MM.1S (cell line): ENCODE results near the gene BSG.

ENCODE experiments used
- DNase-seq: peaks from one replicate; pipeline ENCODE4 v3.0.0-alpha.2; 2015
- H2AFZ ChIP-seq: fragments of 300-600 bp; sonication (generic); 2 replicates; pipeline ENCODE4 v1.6.0; 2016; ENCODE audit warnings: antibody characterized with exemption, low read length
- H3F3A ChIP-seq: fragments of 300-600 bp; sonication (generic); 2 replicates; pipeline ENCODE4 v1.6.1; 2016; ENCODE audit warnings: mild to moderate bottlenecking, antibody characterized with exemption, low read length, moderate library complexity, mixed read lengths; ENCODE audit not compliant: insufficient read depth
- H3K27ac ChIP-seq: fragments of 300-600 bp; sonication (generic); 2 replicates; pipeline ENCODE4 v1.5.1; 2016; ENCODE audit warnings: mild to moderate bottlenecking, low read length
- H3K27me3 ChIP-seq: fragments of 300-600 bp; sonication (generic); replicated peaks from 2 replicates; pipeline ENCODE4 v1.6.0; 2016; ENCODE audit warnings: low read length; ENCODE audit not compliant: insufficient read depth
- H3K36me3 ChIP-seq: fragments of 300-600 bp; sonication (generic); replicated peaks from 2 replicates; pipeline ENCODE4 v1.6.1; 2016; ENCODE audit warnings: mild to moderate bottlenecking, low read length, mixed read lengths; ENCODE audit not compliant: insufficient read depth
- H3K4me1 ChIP-seq: fragments of 300-600 bp; sonication (generic); 2 replicates; pipeline ENCODE4 v1.6.1; 2016; ENCODE audit warnings: low read length, mixed read lengths
- H3K4me2 ChIP-seq: fragments of 300-600 bp; sonication (generic); 2 replicates; pipeline ENCODE4 v1.6.0; 2016; ENCODE audit warnings: low read depth, low read length
- H3K4me3 ChIP-seq: fragments of 300-600 bp; sonication (generic); 2 replicates; pipeline ENCODE4 v1.5.1; 2016; ENCODE audit warnings: low read length, mixed read lengths
- H3K79me2 ChIP-seq: fragments of 300-600 bp; sonication (generic); 2 replicates; pipeline ENCODE4 v1.6.1; 2016; ENCODE audit warnings: mixed run types, low read length, mixed read lengths
- H3K9ac ChIP-seq: fragments of 300-600 bp; sonication (generic); 2 replicates; pipeline ENCODE4 v1.6.1; 2016; ENCODE audit warnings: low read length, mixed read lengths
- H3K9me2 ChIP-seq: fragments of 300-600 bp; sonication (generic); replicated peaks from 2 replicates; pipeline ENCODE4 v1.6.1; 2016; ENCODE audit warnings: mild to moderate bottlenecking, low read length, mixed read lengths; ENCODE audit not compliant: insufficient read depth
- H3K9me3 ChIP-seq: fragments of 300-600 bp; sonication (generic); replicated peaks from 2 replicates; pipeline ENCODE4 v1.6.1; 2016; ENCODE audit warnings: mild to moderate bottlenecking, low read length, mixed read lengths; ENCODE audit not compliant: insufficient read depth
- H4K20me1 ChIP-seq: fragments of 300-600 bp; sonication (generic); 2 replicates; pipeline ENCODE4 v1.6.1; 2016; ENCODE audit warnings: mild to moderate bottlenecking, low read length, moderate library complexity, mixed read lengths; ENCODE audit not compliant: insufficient read depth
- CTCF ChIP-seq: fragments of 300-600 bp; sonication (generic); IDR thresholded peaks from 2 replicates; pipeline ENCODE4 v1.5.1; 2016; ENCODE audit warnings: antibody characterized with exemption, low read length, mixed read lengths
- EZH2 ChIP-seq: fragments of 300-600 bp; sonication (generic); optimal IDR thresholded peaks from 2 replicates; pipeline ENCODE3; 2017; ENCODE audit warnings: low read depth, mild to moderate bottlenecking, antibody characterized with exemption, low read length, mixed read lengths
- EZH2phosphoT487 ChIP-seq: fragments of 300-600 bp; sonication (generic); IDR thresholded peaks from 2 replicates; pipeline ENCODE4 v1.6.1; 2018; ENCODE audit warnings: antibody characterized with exemption, low read length

BSG gene

GRCh38 chr19:536031-536880 lies 36.1 kb upstream of the BSG start:
- Histone ChIP-seq H3K4me3 (no peak overlapping the region), H3K9me3 (no peaks in the 10 kb centered on the region), H3K27me3 (no peaks in the 10 kb centered on the region), H3F3A (no peaks in the 10 kb centered on the region), H3K9me2 (no peaks in the 10 kb centered on the region), H3K79me2 (peaks cover 38% of the 10 kb centered on the region), H4K20me1 (no peaks in the 10 kb centered on the region), H3K4me2 (no peak overlapping the region), H3K9ac (no peak overlapping the region), H2AFZ (no peak overlapping the region), H3K4me1 (peaks cover 7% of the 10 kb centered on the region), H3K36me3 (no peaks in the 10 kb centered on the region), H3K27ac (no peak overlapping the region)
- DNase-seq = no peak
- TF ChIP-seq CTCF (no peak), EZH2phosphoT487 (no peak), EZH2 (no peak)

GRCh38 chr19:536881-537404 lies 35.5 kb upstream of the BSG start:
- no peak overlapping the region for H3K4me2 ChIP-seq
- no peak overlapping the region for H3K9ac ChIP-seq
- H3K27ac ChIP-seq = no peak overlapping the region
- no peaks in the 10 kb centered on the region for H3K27me3 ChIP-seq
- H3F3A ChIP-seq = no peaks in the 10 kb centered on the region
- no peak for TF ChIP-seq EZH2phosphoT487
- TF ChIP-seq CTCF = no peak
- TF ChIP-seq EZH2 = no peak
- H3K4me1 ChIP-seq = peaks cover 7% of the 10 kb centered on the region
- H3K79me2 ChIP-seq = peaks cover 36% of the 10 kb centered on the region
- H2AFZ ChIP-seq = no peak overlapping the region
- H3K9me2 ChIP-seq = no peaks in the 10 kb centered on the region
- H4K20me1 ChIP-seq = no peaks in the 10 kb centered on the region
- DNase-seq = no peak
- no peaks in the 10 kb centered on the region for H3K9me3 ChIP-seq
- H3K4me3 ChIP-seq = no peak overlapping the region
- H3K36me3 ChIP-seq = no peaks in the 10 kb centered on the region

GRCh38 chr19:538641-539428 lies 33.6 kb upstream of the BSG start:
- DNase-seq = no peak

More at GRCh38 chr19:538641-539428, 33.6 kb upstream of the BSG start:
- no peaks in the 10 kb centered on the region for H3K36me3 ChIP-seq
- H3K27ac ChIP-seq = no peak overlapping the region
- no peaks in the 10 kb centered on the region for H3K9me2 ChIP-seq
- peaks cover 17% of the 10 kb centered on the region for H3K79me2 ChIP-seq
- no peaks in the 10 kb centered on the region for H3K9me3 ChIP-seq
- H3K27me3 ChIP-seq = no peaks in the 10 kb centered on the region
- no peaks in the 10 kb centered on the region for H4K20me1 ChIP-seq
- TF ChIP-seq EZH2 (no peak), CTCF (no peak), EZH2phosphoT487 (no peak)
- no peak overlapping the region for H3K9ac ChIP-seq
- no peaks in the 10 kb centered on the region for H3K4me1 ChIP-seq
- no peak overlapping the region for H3K4me3 ChIP-seq
- H3K4me2 ChIP-seq = no peak overlapping the region
- H3F3A ChIP-seq = no peaks in the 10 kb centered on the region
- no peak overlapping the region for H2AFZ ChIP-seq
